Glomerular endothelial cell (primary cell): Measurements from ENCODE around the gene NBPF26. TPM values are rescaled to one million over a fixed set of nuclear protein-coding genes. Genes with fewer than 3 reads are reported as not detected.
"Not testable (repeated sequence)": the region's sequence is repeated elsewhere in the genome, so short reads cannot be mapped to it uniquely, and the experiment has no call there.

Experiments
- DNase-seq: peaks from one replicate; pipeline ENCODE4 v3.0.0-alpha.2; 2011; ENCODE audit warnings: low read depth, low spot score; ENCODE audit errors: extremely low read depth
- total RNA-seq: library from RNA; depleted of rRNA; stranded (reverse); fragments of >200 nt; gene quantifications from 2 replicates; pipeline ENCODE4 v1.2.3, GENCODE V29; 2015

NBPF26 gene
- total RNA-seq, 1 donor from 2014 or later: 7.0 TPM

- DNase-seq: not testable (repeated sequence)
Observed at GRCh38 chr1:120850537-120851421, 127.0 kb downstream of the NBPF26 start.

- DNase-seq: not testable (repeated sequence)
Observed at GRCh38 chr1:120858144-120858543, 134.4 kb downstream of the NBPF26 start.

- DNase-seq: not testable (repeated sequence)
Observed at GRCh38 chr1:120859615-120860234, 136.0 kb downstream of the NBPF26 start.

GRCh38 chr1:120878206-120878605, 154.5 kb downstream of the NBPF26 start:
- not testable (repeated sequence) for DNase-seq

GRCh38 chr1:120880056-120880455, 156.3 kb downstream of the NBPF26 start:
- not testable (repeated sequence) for DNase-seq

GRCh38 chr1:120881934-120882333, 158.2 kb downstream of the NBPF26 start:
- not testable (repeated sequence) for DNase-seq

Other genes starting within 250 kb of the NBPF26 start
- gene PPIAL4A, start 165.8 kb downstream of the NBPF26 start, total RNA-seq: not detected in 2 replicates